GM19238 (cell line): ENCODE data around the gene SELP.
"Not testable (repeated sequence)": the region's sequence is repeated elsewhere in the genome, so short reads cannot be mapped to it uniquely, and the experiment has no call there.

Experiments
- DNase-seq: peaks from one replicate; pipeline ENCODE4 v3.0.0; 2011; ENCODE audit warnings: low spot score; ENCODE audit not compliant: insufficient read length

Gene SELP

DNA sequence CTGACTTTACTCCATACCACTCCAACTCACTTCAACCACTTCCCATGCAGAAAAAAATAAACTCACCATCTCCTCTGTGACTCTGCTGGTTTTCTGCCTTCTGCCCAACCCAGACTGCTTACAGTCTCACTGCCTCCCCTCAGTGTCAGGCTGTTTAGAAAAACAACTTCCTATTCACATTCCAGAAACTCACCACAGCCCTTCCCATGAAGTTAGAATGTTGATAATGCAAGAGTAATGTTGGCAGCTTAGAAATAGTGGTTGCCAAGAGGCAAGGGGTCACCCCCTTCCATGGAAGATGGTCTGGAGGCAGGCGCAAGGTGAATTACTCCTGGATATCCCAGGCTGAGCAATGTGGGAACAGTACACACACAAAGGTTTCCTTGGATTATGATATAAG is at the start of gene SELP:
SELP (minus strand) TSS at position 119 of the 400 bp plus-strand sequence; CDS start at position 69, 50 bp downstream.
- no peak for DNase-seq

DNA sequence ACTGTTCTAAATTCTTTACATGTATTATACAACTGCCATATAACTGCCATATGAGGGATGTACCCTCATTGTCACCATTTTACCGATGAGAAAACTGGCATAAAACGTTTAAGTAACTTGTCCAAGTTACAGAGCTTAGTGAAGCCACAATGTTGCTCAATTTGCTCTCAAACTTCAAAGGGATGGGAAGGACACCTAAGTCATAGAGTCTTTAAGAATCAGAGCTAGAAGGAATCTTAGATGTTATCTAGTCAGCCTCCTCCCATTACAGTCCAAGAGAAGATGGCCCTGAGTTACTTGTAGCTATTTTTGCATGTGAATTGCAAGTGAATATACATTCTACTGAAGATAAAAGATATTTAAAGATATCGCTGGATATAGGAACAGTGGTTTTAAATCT is 49.8 kb upstream of the SELP start:
- DNase-seq = no peak

DNA sequence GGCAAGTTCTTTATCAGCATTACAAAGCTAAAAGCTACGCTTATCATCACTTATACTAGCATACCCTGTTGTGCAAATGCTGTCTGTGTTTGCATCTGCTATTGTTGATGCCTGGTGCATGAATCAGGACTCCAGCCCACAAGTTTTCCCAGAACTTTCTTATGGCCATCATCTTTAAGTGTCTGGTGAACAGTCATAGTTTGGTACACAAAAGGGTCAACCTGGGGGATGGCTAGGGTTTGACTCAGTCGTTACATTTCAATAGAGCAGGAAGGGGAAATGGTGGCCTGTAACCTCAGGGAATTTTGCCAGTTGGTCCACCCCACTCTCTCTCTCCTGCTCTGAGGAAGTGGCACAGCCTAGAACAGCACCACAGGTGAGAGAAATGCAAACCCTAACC is 46.1 kb upstream of the SELP start:
- no peak for DNase-seq

DNA sequence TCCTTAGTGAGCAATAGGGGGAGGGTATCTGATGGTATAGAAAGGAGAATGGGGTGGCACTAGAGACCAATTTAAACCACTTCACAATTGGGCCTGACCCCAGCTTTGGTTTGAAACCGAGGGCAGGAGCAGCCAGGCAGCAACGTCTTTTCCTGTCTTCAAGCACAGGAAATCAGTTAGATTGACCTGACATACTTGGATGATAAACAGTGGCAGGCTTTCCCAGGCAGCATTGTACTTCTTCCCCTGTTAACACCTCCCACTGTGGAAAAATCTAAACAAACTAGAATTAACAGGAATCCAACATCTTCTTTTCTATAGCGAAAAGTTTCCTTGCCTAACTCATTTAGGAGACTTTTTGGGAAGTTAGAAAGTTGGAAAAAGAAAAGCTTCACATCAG is 40.9 kb upstream of the SELP start:
- no peak for DNase-seq

DNA sequence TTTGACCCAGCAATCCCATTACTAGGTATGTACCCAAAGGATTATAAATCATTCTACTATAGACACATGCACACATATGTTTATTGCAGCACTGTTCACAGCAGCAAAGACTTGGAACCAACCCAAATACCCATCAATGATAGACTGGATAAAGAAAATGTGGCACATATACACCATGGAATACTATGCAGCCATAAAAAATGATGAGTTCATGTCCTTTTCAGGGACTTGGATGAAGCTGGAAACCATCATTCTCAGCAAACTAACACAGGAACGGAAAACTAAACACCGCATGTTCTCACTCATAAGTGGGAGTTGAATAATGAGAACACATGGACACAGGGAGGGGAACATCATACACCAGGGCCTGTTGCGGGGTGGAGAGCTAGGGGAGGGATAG is 40.3 kb upstream of the SELP start:
- DNase-seq = not testable (repeated sequence)

DNA sequence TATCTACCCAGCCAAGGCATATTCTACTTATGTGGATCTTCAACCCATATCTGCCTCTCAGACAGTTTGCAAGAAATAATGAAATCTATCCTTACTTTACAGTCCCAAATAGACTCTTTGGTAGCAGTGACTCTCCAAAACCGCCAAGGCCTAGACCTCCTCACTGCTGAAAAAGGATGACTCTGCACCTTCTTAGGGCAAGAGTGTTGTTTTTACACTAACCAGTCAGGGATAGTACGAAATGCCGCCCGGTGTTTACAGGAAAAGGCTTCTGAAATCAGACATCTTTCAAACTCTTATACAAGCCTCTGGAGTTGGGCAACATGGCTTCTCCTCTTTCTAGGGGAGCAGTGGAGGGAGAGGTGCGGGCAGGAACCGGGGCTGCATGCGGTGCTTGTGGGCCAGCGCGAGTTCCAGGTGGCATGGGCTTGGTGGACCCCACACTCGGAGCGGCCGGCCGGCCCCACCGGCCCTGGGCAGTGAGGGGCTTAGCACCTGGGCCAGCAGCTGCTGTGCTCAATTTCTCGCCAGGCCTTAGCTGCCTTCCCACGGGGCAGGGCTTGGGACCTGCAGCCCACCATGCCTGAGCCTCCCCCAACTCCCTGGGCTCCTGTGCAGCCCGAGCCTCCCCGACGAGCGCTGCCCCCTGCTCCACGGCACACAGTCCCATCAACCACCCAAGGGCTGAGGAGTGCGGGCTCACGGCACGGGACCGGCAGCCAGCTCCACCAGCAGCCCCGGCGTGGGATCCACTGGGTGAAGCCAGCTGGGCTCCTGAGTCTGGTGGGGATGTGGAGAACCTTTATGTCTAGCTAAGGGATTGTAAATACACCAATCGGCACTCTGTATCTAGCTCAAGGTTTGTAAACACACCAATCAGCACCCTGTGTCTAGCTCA is 38.0 kb upstream of the SELP start:
- not testable (repeated sequence) for DNase-seq

DNA sequence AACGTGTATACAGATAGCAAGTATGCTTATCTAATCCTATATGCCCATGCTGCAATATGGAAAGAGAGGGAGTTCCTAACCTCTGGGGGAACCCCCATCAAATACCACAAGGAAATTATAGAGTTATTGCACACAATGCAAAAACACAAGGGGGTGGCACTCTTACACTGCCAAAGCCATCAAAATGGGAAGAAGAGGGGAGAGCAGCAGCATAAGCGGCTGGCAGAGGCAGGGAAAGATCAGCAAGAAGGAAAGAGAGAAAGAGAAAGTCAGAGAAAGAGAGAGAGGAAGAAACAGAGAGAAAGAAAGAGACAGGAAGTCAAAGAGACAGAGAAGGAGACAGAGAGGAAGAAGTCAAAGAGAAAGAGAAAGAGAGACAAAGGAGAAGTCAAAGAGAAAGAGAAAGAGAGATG is 37.3 kb upstream of the SELP start:
- not testable (repeated sequence) for DNase-seq

DNA sequence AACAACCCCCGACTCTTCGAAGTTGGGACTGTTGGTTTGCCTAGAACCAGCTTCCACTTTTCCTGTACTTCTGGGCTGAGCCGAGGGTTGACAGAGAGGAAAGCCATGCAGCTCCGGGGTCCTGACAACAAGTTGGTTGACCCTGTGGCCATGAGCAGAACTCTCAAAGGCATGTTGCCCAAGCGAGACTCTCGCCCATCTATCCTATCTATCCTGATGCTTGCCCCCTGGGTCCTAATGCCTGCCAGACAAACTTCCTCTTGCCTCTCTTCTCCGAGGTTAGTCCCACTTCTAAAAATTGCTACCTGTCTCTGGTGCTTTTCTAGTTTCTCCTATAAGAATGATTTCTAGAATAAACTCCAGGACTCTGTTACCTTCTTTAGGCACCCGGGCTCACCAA is 32.8 kb upstream of the SELP start:
- DNase-seq = not testable (repeated sequence)

DNA sequence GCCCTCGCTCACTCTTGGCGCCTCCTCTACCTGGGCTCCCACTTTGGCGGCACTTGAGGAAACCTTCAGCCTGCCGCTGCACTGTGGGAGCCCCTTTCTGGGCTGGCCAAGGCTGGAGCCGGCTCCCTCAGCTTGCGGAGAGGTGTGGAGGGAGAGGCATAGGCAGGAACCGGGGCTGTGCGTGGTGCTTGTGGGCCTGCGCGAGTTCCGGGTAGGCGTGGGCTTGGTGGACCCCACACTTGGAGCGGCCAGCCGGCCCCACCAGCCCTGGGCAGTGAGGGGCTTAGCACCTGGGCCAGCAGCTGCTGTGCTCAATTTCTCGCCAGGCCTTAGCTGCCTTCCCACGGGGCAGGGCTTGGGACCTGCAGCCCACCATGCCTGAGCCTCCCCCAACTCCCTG is 31.1 kb upstream of the SELP start:
- not testable (repeated sequence) for DNase-seq

DNA sequence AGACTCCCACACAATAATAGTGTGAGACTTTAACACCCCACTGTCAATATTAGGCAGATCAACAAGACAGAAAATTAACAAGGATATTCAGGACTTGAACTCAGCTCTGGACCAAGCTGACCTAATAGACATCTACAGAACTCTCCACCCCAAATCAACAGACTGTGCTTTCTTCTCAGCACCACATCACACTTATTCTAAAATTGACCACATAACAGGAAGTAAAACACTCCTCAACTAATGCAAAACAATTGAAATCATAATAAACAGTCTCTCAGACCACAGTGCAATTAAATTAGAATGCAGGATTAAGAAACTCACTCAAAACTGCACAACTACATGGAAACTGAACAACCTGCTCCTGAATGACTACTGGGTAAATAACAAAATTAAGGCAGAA is 28.9 kb upstream of the SELP start:
- DNase-seq = not testable (repeated sequence)

DNA sequence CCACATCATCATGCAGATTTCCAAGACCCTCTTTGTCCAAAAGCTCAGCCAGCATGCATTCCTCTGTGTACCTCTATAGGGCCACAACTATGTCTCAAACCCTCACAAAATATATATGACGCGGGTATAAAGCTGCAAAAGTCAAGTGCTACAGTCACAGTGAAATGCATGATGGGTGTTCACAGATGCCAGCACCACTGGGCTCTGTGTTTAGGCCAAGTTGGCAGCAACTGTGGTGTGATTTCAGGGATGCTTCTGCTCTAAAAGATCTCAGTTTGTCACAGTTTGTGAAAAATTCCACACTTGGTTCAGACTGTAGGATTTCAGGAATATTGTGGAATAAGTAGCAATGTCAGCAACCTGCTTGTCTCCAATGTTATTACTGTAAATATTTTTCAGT is 23.9 kb upstream of the SELP start:
- DNase-seq = no peak

DNA sequence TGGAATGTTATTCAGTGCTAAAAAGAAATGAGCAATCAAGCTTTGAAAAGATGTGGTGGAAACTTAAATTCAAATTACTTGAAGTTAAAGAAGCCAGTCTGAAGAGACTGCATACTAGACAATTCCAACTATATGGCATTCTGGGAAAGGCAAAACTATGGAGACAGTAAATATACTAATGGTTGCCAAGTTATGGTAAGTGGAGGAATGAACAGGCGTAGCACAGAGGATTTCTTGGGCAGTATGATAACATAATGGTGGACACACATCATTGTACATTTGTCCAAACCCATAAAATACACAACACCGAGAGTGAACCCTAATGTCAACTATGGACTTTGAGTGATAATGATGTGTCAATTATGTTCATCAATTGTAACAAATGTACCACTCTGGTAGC is 21.1 kb upstream of the SELP start:
- no peak for DNase-seq

DNA sequence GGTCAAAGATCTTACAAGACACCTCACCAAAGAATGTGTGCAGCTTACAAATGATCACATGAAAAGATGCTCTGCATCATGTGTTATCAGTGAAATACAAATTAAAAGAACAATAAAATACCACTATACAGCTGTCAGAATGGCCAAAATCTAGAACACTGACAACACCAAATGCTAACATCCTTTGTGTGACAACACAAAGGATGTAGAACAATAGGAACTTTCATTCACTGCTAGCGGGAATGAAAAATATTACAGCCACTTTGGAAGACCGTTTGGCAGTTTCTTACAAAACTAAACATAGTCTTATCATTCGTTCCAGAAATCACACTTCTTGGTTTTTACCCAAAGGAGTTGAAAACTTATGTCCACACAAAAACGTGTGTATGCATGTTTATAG is 20.6 kb upstream of the SELP start:
- DNase-seq = no peak

DNA sequence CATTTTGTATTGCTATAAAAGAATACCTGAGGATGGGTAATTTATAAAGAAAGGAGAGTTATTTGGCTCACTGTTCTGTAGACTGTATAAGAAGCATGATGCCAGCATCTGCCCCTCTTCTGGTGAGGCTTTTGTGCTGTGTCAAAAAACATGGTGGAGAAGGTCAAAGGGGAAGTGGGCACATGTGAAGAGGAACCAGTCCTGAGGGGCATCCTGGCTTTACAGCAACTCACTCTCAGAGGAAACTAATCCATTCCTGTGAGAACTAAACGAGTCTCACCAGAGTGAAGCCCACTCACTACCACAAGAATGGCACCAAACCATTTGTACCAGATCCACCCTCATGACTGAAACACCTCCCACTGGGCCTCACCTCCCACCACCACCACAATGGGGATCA is 18.8 kb upstream of the SELP start:
- DNase-seq = no peak

DNA sequence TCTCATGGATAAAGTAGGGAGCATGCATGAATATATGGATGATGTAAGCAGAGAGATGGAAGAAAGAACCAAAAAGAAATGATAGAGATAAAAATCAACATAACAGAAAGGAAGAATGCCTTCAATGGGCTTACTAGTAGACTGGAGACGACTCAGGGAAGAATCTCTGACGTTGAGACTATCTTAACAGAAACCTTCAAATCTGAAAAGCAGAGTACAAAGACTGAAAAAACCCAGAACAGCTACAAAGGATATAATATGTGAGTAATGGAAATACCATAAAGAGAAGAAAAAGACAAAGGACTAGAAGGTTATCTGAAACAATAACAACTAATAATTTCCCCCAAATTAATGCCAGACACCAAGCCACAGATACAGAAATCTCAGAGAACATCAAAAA is 18.3 kb upstream of the SELP start:
- no peak for DNase-seq

DNA sequence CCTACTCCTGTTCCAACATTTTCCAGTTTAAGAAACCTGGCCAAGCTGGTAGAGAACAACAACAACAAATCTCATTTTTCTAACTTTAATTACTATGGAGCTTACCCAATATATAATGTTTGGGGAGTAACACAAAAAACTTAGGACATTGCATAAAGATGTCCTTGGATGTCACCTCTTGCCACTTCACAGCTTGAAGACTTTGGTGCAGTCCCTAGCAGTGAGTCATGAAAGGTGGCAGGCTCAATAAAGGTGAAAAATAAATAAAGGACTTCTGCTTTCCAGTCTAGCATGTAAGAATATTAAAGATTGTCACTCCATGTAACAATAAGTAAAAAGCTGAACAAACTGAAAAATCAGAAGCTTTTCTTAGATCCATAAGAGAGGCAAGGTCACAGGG is 17.6 kb upstream of the SELP start:
- DNase-seq = no peak

DNA sequence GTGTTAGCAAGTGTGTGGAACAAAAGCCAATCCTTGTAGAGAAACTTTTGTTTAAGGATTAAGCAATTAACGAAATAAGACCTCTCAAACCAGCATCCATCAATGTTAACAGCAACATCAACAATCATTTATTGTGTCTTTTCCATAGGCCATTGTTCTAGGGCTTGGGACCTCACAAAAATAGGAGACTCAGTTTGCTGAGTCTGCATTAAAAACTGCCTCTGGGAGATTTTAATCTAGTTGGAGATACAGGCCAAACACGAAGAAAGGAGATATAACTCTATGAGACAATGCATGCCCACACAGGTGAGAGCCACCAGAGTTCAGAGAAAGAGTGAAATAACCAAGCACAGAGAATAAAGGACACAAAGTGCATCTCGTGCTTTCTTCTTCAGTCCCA is 14.4 kb upstream of the SELP start:
- no peak for DNase-seq

DNA sequence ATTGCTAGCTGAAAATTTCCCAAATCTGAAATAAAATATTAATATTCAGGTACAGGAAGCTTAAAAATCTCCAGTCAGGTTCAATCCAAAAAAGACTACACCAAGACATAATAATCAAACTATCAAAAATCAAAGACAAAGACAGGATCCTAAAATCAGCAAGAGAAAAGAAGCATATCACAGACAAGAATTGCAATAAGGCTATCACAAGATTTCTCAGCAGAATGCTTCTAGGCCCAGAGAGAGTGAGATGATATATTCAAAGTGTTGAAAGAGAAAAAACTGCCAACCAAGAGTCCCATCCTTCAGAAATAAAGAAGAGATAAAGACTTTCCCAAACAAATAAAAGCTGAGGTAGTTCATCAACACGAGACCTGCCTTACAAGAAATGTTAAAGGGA is 5.0 kb upstream of the SELP start:
- no peak for DNase-seq

DNA sequence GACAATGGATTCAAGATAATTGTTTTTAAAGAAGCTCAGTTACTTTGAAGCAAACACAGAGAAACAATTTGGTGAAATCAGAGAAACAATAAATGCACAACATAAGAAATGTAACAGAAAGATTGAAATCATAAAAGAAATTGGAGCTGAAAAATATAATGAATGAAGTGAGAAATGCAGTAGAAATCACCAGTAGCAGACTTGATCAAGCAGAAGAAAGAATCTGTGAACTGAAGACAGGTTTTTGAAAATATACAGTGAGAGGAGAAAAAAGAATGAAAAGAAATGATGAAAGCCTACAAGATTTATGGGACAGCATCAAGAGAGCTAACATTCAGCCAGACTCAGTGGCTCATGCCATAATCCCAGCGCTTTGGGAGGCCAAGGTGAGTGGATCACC is 4.2 kb upstream of the SELP start:
- DNase-seq = no peak

DNA sequence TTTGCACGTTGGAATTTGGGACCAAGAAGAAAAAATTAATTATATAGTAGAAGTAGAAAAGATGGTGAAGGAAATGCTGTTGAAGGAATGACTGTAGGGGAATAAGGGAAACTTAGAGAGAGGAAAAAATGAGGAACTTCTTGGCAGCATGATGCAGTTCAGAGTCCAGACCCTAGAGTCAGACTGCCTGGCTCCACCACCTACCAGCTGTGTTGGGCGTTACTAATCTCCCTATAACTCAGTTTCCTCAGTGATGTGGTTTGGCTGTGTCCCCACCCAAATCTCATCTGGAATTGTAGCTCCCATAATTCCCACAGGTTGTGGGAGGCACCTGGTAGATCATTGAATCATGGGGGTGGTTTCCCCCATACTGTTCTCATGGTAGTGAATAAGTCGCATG is 1.3 kb upstream of the SELP start:
- no peak for DNase-seq

DNA sequence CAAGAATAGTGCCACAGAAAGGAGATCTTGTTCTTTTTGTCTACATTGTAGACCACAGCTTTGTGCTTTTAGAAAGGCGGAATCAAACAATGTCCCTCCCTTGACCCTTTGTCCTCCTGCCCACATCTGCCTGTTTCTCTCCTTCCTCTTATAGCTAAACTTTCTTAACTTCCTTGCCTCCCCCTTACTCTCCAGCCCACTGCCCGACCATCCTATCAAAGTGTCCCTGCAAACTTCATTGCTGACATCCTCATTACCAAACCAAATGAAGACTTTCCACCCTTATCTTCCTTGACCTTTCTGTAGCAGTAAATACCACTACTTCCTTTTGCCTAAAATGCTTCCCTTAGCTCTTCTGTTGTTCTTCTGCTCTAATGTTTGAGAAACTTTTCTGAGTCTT is 5.0 kb downstream of the SELP start:
- DNase-seq = no peak

DNA sequence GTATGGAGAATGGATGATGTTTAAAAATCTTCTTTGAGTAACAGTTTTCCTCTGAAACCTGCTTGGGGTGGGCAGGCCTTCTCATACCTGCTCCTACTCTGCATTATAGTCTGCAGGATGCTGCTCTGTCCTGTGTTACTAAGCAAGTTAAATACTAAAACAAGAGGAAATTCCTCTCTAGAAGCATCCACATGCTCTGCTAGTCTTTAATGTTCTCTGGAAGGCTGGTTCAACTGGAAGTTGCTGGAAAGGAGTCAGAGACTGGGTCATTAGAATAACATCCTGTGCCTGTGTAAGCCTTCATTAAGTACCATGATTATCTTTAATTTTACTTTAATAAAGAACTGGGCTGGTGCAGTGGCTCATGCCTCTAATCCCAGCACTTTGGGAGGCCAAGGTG is 5.8 kb downstream of the SELP start:
- no peak for DNase-seq

DNA sequence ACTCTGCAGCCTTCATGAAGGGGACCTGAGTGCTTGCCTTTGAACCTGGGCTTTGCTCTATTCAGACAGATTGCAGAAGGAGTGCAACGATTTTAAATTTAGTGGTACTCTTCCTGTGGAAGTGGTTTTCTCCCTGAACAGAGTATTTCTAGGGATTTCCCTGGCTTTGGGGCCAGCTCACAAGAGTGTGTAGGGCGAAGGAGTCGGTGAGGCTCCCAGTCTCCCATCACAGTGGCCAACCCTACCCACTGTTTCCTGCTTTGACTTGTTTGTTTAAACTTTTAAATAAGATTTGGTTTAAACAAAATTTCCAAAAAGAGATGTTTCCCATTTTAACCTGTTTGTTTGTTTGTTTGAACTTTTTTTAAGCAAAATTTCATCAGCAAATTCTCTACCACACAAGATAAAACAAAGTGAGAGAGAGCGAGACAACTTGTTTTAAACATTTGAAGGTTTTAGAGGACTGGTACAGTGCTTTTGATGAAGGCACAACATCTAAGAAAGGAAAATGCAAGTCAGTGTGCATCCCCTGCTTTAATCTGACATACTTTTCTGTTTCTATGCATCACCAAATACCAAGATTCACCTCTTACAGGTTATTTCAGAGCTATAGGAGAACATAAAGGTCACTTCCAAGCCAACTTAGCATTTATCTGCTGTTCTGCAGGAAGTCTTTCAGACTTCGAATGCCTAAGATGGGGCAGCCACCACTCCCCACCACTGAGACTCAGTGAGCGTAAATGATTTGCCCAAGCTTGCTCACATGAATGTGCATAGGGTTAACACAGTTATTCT is 6.6 kb downstream of the SELP start:
- DNase-seq = no peak
